ENCODE results near the gene UQCRHL. TPM values are rescaled to one million over a fixed set of nuclear protein-coding genes. Genes with fewer than 3 reads are reported as not detected.

The UQCRHL gene
- total RNA-seq (2022; extraction: Qiagen RNA extraction) = 5.8 to 8.9 TPM (median 6.2 TPM) in 5 replicates

DNA sequence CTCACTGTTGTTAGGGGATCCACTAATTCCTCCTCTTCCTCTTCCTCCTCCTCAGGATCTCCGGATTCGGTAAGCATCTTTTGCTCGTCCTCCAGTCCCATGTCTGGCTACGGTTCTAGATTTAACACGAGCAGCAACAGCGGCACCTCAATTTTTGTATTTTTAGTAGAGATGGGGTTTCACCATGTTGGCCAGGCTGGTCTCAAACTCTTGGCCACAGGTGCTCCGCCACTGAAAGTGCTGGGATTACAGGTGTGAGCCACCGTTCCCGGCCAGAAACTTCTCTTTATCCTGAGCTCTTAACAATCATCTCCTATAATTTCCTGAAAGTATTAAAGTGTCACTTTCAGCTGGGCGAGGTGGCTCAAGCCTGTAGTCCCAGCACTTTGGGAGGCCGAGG, at the start of gene UQCRHL:
UQCRHL (minus strand) TSS at position 101 of the 400 bp plus-strand sequence; CDS start at position 101, 0 bp downstream.

DNA sequence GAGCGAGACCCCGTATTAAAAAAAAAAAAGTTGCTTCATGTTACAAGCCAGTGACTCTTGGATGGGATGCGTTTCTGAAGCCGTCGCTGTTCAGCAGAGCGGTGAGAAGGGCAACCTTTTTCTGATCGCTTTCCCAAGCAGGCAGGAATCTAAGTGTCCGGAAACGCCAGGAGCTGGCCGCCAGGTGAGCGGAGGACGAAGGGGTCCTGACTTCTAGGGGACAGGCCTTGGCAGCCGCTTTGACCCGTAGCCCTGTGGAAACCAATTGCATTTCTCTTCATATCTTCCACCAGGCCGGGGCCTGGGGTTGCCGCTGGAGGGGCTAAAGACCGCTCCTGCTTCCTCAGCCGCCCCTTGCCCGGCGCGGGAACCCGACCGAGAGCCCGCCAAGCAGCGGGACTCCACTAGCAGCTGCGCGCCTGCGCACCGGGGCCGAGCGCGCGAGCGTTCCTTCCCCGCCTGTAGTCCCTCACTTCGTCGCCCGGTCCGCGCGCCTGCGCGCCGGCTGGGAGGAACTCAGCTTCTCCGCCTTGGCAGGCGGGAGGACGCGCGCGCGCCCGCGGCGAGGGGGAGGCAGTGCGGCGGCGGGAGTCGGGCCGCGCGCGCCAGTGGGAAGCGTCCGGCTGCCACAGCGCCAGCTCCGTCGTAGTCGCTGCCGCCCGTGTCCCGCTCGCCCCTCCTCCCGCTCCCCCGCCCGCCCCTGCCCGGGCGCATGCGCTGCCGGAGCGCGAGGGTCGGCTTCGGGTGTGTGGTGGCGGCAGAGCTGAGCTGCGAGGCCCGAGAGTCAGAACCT, 39.8 kb upstream of the UQCRHL start, which contains the start of gene SPEN:
SPEN (plus strand) TSS at position 608 of the 793 bp plus-strand sequence. CDS start 361 bp downstream, outside the sequence.

DNA sequence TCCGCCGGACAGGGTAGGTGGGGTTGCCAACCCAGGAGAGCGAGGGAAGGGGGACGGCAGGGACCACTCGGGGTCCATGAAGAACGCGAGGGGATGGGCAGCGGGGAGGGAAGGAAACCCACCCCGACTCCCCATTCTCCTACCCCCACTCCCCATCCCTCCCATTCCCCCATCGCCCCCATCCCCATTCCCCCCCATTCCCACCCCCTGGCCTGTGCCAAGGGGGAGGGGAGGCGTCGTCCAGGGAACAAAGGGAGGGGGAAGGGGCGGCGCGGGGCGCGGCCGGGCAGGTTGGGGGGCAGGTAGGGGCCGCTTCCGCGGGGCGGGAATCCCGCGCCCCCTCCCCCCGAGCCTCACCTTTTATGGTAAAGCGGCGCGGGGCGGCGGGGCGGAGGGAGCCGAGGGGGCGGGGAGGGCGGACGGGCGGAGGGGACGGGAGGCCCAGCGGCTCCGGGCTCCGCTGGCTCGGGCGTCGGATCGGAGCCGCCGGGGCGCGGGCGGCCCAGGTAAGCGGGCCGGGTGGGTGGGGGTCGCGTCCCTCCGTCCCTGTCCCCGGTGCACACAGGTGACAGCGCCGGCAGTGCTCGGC, 49.0 kb downstream of the UQCRHL start, which contains the start of gene FBLIM1:
FBLIM1 (plus strand) TSS at position 453 of the 589 bp plus-strand sequence. CDS start 6,189 bp downstream, outside the sequence.

Other genes with a start within 250 kb of the UQCRHL start
- gene AGMAT, start 222.6 kb downstream of the UQCRHL start, total RNA-seq (2022; extraction: Qiagen RNA extraction) = 5.1 to 7.7 TPM (median 7.4 TPM) in 5 replicates
- 7.1 to 9.0 TPM (median 7.5 TPM) in 5 replicates for gene DDI2, start 190.2 kb downstream of the UQCRHL start, total RNA-seq (2022; extraction: Qiagen RNA extraction)
- gene PLEKHM2, start 123.3 kb downstream of the UQCRHL start, total RNA-seq (2022; extraction: Qiagen RNA extraction) = 19.9 to 28.1 TPM (median 25.8 TPM) in 5 replicates
- gene SLC25A34, start 71.4 kb downstream of the UQCRHL start, total RNA-seq (2022; extraction: Qiagen RNA extraction) = 0.19 to 0.53 TPM (median 0.30 TPM) in 5 replicates
- not detected in 5 replicates for gene TMEM82, start 65.2 kb downstream of the UQCRHL start, total RNA-seq (2022; extraction: Qiagen RNA extraction)
- 21.8 to 34.6 TPM (median 27.8 TPM) in 5 replicates for gene FBLIM1, start 48.9 kb downstream of the UQCRHL start, total RNA-seq (2022; extraction: Qiagen RNA extraction)
- 36.4 to 40.4 TPM (median 39.8 TPM) in 5 replicates for gene SPEN, start 40.1 kb upstream of the UQCRHL start, total RNA-seq (2022; extraction: Qiagen RNA extraction)
- gene ZBTB17, start 168.5 kb upstream of the UQCRHL start, total RNA-seq (2022; extraction: Qiagen RNA extraction) = 10.2 to 18.4 TPM (median 13.0 TPM) in 5 replicates
- not detected in 5 replicates for gene SRARP, start 196.6 kb upstream of the UQCRHL start, total RNA-seq (2022; extraction: Qiagen RNA extraction)
- 0.07 TPM in 1 of 5 replicates, not detected in the others for gene HSPB7, start 210.4 kb upstream of the UQCRHL start, total RNA-seq (2022; extraction: Qiagen RNA extraction)
- 0.14 to 0.26 TPM in 2 of 5 replicates, not detected in the others for gene CLCNKA, start 214.4 kb upstream of the UQCRHL start, total RNA-seq (2022; extraction: Qiagen RNA extraction)
- 0.10 TPM in 1 of 5 replicates, not detected in the others for gene CLCNKB, start 236.1 kb upstream of the UQCRHL start, total RNA-seq (2022; extraction: Qiagen RNA extraction)